Measurements from ENCODE around the gene RALY.
A peak's percentile ranks its signal among the peaks of the same experiment; 100 is the strongest.

The RALY gene

GRCh38 chr20:33990075-33990474 is 3.6 kb upstream of the RALY start:
- DNase-seq: no peak

GRCh38 chr20:33991502-33991901 is 2.2 kb upstream of the RALY start:
- DNase-seq: no peak

GRCh38 chr20:33992145-33992922 is 1.4 kb upstream of the RALY start:
- DNase-seq: no peak

GRCh38 chr20:33992923-33993575 is 662 bp upstream of the RALY start:
- DNase-seq: peak; percentile 96

- DNase-seq: peak; percentile 45
These were observed 657 bp downstream of the RALY start for GRCh38 chr20:33994222-33994913.

- DNase-seq: no peak
These were observed 1.5 kb downstream of the RALY start for GRCh38 chr20:33995053-33995831.

GRCh38 chr20:33999025-33999649 is 5.4 kb downstream of the RALY start:
- no peak for DNase-seq

GRCh38 chr20:34001378-34001777 is 7.7 kb downstream of the RALY start:
- no peak for DNase-seq

GRCh38 chr20:34004227-34004626 is 10.5 kb downstream of the RALY start:
- no peak for DNase-seq

- DNase-seq: no peak
These were observed 11.2 kb downstream of the RALY start for GRCh38 chr20:34004790-34005457.

- DNase-seq: no peak
These were observed 12.9 kb downstream of the RALY start for GRCh38 chr20:34006619-34007018.

- DNase-seq: no peak
These were observed 14.8 kb downstream of the RALY start for GRCh38 chr20:34008477-34008876.

GRCh38 chr20:34010405-34010931 is 16.8 kb downstream of the RALY start:
- no peak for DNase-seq

GRCh38 chr20:34011275-34011674 is 17.6 kb downstream of the RALY start:
- DNase-seq: no peak

GRCh38 chr20:34012330-34012729 is 18.6 kb downstream of the RALY start:
- no peak for DNase-seq

- no peak for DNase-seq
These were observed 19.0 kb downstream of the RALY start for GRCh38 chr20:34012735-34013134.

GRCh38 chr20:34013554-34013953 is 19.8 kb downstream of the RALY start:
- no peak for DNase-seq

GRCh38 chr20:34014878-34015277 is 21.2 kb downstream of the RALY start:
- no peak for DNase-seq

- DNase-seq: no peak
These were observed 22.0 kb downstream of the RALY start for GRCh38 chr20:34015401-34016335.

- DNase-seq: no peak
These were observed 23.0 kb downstream of the RALY start for GRCh38 chr20:34016736-34017135.

- DNase-seq: no peak
These were observed 23.9 kb downstream of the RALY start for GRCh38 chr20:34017610-34018009.

All from GF-D8 (cell line).